ENCODE measurements around the gene CMC2.

Gene CMC2

GRCh38 chr16:80931801-80932707 is 74.6 kb downstream of the CMC2 start:
- TF ChIP-seq CTCF (IDR thresholded peaks at IDR 0.05; ENCODE audit: insufficient read depth, low read length, poor library complexity, severe bottlenecking) (no peak), EZH2phosphoT487 (conservative IDR thresholded peaks at IDR 0.05; ENCODE audit: low read length) (no peak)
- Histone ChIP-seq H3K9me2 (replicated peaks; ENCODE audit: insufficient read depth, low read length) (no peaks in the 10 kb centered on the region), H3K27ac (ENCODE audit: low read depth, low read length) (no peak overlapping the region), H3K4me2 (ENCODE audit: low read depth, low read length, poor library complexity, severe bottlenecking) (no peak overlapping the region), H3K79me2 (ENCODE audit: insufficient read depth, low read length) (no peaks in the 10 kb centered on the region), H2AFZ (ENCODE audit: low read depth, low read length, severe bottlenecking) (no peak overlapping the region), H3K27me3 (ENCODE audit: low read length) (no peaks in the 10 kb centered on the region), H3K9me3 (ENCODE audit: insufficient read depth, low read length) (peaks cover 3% of the 10 kb centered on the region; the same call in 1 of the 2 replicates), H3K36me3 (ENCODE audit: low read length) (no peaks in the 10 kb centered on the region), H4K20me1 (ENCODE audit: low read depth, low read length) (no peaks in the 10 kb centered on the region), H3F3A (ENCODE audit: insufficient read depth) (no peaks in the 10 kb centered on the region), H3K4me3 (ENCODE audit: insufficient read depth, low read length, poor library complexity, severe bottlenecking) (no peak overlapping the region), H3K9ac (ENCODE audit: low read length) (no peak overlapping the region)

GRCh38 chr16:80924372-80924978 is 82.2 kb downstream of the CMC2 start:
- H3K9me2 ChIP-seq (replicated peaks; ENCODE audit: insufficient read depth, low read length): no peaks in the 10 kb centered on the region
- H3K27me3 ChIP-seq (ENCODE audit: low read length): no peaks in the 10 kb centered on the region
- no peak overlapping the region for H3K27ac ChIP-seq (ENCODE audit: low read depth, low read length)
- no peak overlapping the region for H3K4me3 ChIP-seq (ENCODE audit: insufficient read depth, low read length, poor library complexity, severe bottlenecking)
- H3K36me3 ChIP-seq (ENCODE audit: low read length): no peaks in the 10 kb centered on the region
- TF ChIP-seq CTCF (IDR thresholded peaks at IDR 0.05; ENCODE audit: insufficient read depth, low read length, poor library complexity, severe bottlenecking): peak; percentile 56
- no peak for TF ChIP-seq EZH2phosphoT487 (conservative IDR thresholded peaks at IDR 0.05; ENCODE audit: low read length)
- H3F3A ChIP-seq (ENCODE audit: insufficient read depth): no peaks in the 10 kb centered on the region
- H3K9me3 ChIP-seq (ENCODE audit: insufficient read depth, low read length): peaks cover 3% of the 10 kb centered on the region; the same call in 1 of the 2 replicates
- H3K79me2 ChIP-seq (ENCODE audit: insufficient read depth, low read length): no peaks in the 10 kb centered on the region
- no peak overlapping the region for H2AFZ ChIP-seq (ENCODE audit: low read depth, low read length, severe bottlenecking)
- H3K9ac ChIP-seq (ENCODE audit: low read length): no peak overlapping the region
- H4K20me1 ChIP-seq (ENCODE audit: low read depth, low read length): no peaks in the 10 kb centered on the region
- no peak overlapping the region for H3K4me2 ChIP-seq (ENCODE audit: low read depth, low read length, poor library complexity, severe bottlenecking)

- Histone ChIP-seq H3K27ac (ENCODE audit: low read depth, low read length) (no peak overlapping the region), H3K4me2 (ENCODE audit: low read depth, low read length, poor library complexity, severe bottlenecking) (no peak overlapping the region), H3F3A (ENCODE audit: insufficient read depth) (no peaks in the 10 kb centered on the region), H3K79me2 (ENCODE audit: insufficient read depth, low read length) (no peaks in the 10 kb centered on the region), H4K20me1 (ENCODE audit: low read depth, low read length) (no peaks in the 10 kb centered on the region), H3K9me2 (replicated peaks; ENCODE audit: insufficient read depth, low read length) (no peaks in the 10 kb centered on the region), H3K9ac (ENCODE audit: low read length) (no peak overlapping the region), H3K9me3 (ENCODE audit: insufficient read depth, low read length) (peaks cover 3% of the 10 kb centered on the region; the same call in 1 of the 2 replicates), H2AFZ (ENCODE audit: low read depth, low read length, severe bottlenecking) (no peak overlapping the region), H3K27me3 (ENCODE audit: low read length) (no peaks in the 10 kb centered on the region), H3K36me3 (ENCODE audit: low read length) (no peaks in the 10 kb centered on the region), H3K4me3 (ENCODE audit: insufficient read depth, low read length, poor library complexity, severe bottlenecking) (no peak overlapping the region)
- TF ChIP-seq CTCF (IDR thresholded peaks at IDR 0.05; ENCODE audit: insufficient read depth, low read length, poor library complexity, severe bottlenecking) (no peak), EZH2phosphoT487 (conservative IDR thresholded peaks at IDR 0.05; ENCODE audit: low read length) (no peak)
Measured at GRCh38 chr16:80923356-80923755, 83.3 kb downstream of the CMC2 start.

All from SU-DHL-6 (cell line).